ENCODE measurements around the gene HTR6.

The HTR6 gene

GRCh38 chr1:19723874-19724273, 59.2 kb downstream of the HTR6 start:
- no peaks in the 10 kb centered on the region for H3K36me3 Mint-ChIP-seq (ENCODE audit: low read depth)
- H3K9me3 Mint-ChIP-seq, result no peaks in the 10 kb centered on the region
- no peak for DNase-seq
- H3K4me1 Mint-ChIP-seq, result no peaks in the 10 kb centered on the region
- no peak overlapping the region for H3K27ac Mint-ChIP-seq
- ATAC-seq, result no peak
- H3K4me3 Mint-ChIP-seq, result no peak overlapping the region
- H3K27me3 Mint-ChIP-seq, result no peaks in the 10 kb centered on the region

GRCh38 chr1:19725606-19726005, 60.9 kb downstream of the HTR6 start:
- Mint-ChIP-seq H3K27me3 (no peaks in the 10 kb centered on the region), H3K27ac (no peak overlapping the region), H3K4me3 (no peak overlapping the region), H3K9me3 (no peaks in the 10 kb centered on the region), H3K36me3 (ENCODE audit: low read depth) (peaks cover 7% of the 10 kb centered on the region), H3K4me1 (no peaks in the 10 kb centered on the region)
- DNase-seq (no peak), ATAC-seq (no peak)

- Mint-ChIP-seq H3K27me3 (no peaks in the 10 kb centered on the region), H3K4me1 (no peaks in the 10 kb centered on the region), H3K4me3 (no peak overlapping the region), H3K36me3 (ENCODE audit: low read depth) (peaks cover 19% of the 10 kb centered on the region), H3K9me3 (no peaks in the 10 kb centered on the region), H3K27ac (no peak overlapping the region)
- DNase-seq (no peak), ATAC-seq (no peak)
These were observed 63.9 kb downstream of the HTR6 start for GRCh38 chr1:19728413-19729145.

GRCh38 chr1:19730232-19730631, 65.6 kb downstream of the HTR6 start:
- Mint-ChIP-seq H3K27ac (no peak overlapping the region), H3K4me3 (no peak overlapping the region), H3K4me1 (no peaks in the 10 kb centered on the region), H3K36me3 (ENCODE audit: low read depth) (peaks cover 19% of the 10 kb centered on the region), H3K9me3 (no peaks in the 10 kb centered on the region), H3K27me3 (no peaks in the 10 kb centered on the region)
- DNase-seq, result no peak
- ATAC-seq, result no peak

All from activated naive CD8-positive, alpha-beta T cell treated with anti-CD3 and anti-CD28 coated beads, Interleukin-2, amount 50 U/mL, for 24 hours (primary cell).